ENCODE measurements around the gene SETD3.

DNA sequence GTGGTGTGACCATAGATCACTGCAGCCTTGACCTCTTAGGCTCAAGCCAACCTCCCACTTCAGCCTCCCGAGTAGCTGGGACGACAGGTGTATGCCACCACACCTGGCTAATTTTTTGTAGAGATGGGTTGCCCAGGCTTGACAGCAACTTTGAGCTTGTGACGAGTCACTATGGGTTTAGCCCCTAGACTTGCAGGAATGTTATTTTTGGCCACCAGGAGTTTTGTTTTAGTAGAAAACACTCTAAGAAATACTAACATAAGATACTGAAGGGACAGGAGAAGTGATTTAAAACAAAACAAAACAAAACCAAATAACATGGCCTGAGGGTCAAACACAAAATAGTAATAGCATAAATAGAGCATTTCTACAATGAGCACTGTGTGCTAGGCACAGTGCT lies 26.4 kb downstream of the SETD3 start:
- TF ChIP-seq, protein P1, sequence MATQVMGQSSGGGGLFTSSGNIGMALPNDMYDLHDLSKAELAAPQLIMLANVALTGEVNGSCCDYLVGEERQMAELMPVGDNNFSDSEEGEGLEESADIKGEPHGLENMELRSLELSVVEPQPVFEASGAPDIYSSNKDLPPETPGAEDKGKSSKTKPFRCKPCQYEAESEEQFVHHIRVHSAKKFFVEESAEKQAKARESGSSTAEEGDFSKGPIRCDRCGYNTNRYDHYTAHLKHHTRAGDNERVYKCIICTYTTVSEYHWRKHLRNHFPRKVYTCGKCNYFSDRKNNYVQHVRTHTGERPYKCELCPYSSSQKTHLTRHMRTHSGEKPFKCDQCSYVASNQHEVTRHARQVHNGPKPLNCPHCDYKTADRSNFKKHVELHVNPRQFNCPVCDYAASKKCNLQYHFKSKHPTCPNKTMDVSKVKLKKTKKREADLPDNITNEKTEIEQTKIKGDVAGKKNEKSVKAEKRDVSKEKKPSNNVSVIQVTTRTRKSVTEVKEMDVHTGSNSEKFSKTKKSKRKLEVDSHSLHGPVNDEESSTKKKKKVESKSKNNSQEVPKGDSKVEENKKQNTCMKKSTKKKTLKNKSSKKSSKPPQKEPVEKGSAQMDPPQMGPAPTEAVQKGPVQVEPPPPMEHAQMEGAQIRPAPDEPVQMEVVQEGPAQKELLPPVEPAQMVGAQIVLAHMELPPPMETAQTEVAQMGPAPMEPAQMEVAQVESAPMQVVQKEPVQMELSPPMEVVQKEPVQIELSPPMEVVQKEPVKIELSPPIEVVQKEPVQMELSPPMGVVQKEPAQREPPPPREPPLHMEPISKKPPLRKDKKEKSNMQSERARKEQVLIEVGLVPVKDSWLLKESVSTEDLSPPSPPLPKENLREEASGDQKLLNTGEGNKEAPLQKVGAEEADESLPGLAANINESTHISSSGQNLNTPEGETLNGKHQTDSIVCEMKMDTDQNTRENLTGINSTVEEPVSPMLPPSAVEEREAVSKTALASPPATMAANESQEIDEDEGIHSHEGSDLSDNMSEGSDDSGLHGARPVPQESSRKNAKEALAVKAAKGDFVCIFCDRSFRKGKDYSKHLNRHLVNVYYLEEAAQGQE (IDR thresholded peaks at IDR 0.05; ENCODE audit: borderline replicate concordance) = no peak
- TF ChIP-seq RAD21 (conservative IDR thresholded peaks at IDR 0.05) (no peak), EZH2 (IDR thresholded peaks at IDR 0.05; ENCODE audit: borderline replicate concordance, insufficient read depth, low read length, poor library complexity, severe bottlenecking) (no peak), EP300 (conservative IDR thresholded peaks at IDR 0.05; ENCODE audit: poor library complexity, severe bottlenecking) (no peak)
- TF ChIP-seq, protein P2, sequence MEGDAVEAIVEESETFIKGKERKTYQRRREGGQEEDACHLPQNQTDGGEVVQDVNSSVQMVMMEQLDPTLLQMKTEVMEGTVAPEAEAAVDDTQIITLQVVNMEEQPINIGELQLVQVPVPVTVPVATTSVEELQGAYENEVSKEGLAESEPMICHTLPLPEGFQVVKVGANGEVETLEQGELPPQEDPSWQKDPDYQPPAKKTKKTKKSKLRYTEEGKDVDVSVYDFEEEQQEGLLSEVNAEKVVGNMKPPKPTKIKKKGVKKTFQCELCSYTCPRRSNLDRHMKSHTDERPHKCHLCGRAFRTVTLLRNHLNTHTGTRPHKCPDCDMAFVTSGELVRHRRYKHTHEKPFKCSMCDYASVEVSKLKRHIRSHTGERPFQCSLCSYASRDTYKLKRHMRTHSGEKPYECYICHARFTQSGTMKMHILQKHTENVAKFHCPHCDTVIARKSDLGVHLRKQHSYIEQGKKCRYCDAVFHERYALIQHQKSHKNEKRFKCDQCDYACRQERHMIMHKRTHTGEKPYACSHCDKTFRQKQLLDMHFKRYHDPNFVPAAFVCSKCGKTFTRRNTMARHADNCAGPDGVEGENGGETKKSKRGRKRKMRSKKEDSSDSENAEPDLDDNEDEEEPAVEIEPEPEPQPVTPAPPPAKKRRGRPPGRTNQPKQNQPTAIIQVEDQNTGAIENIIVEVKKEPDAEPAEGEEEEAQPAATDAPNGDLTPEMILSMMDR (IDR thresholded peaks at IDR 0.05; ENCODE audit: poor library complexity, severe bottlenecking) = no peak
